Urothelium cell line (cell line): ENCODE results near the gene NF2.

Source experiments
- DNase-seq: peaks from one replicate; pipeline ENCODE4 v3.0.0; 2011; ENCODE audit warnings: low spot score, mixed read lengths
- FAIRE-seq: peaks from 2 replicates; lab custom pipeline; 2011; peaks lifted over from hg19 to GRCh38; lab: Jason Lieb, UNC

The NF2 gene

GRCh38 chr22:29697853-29698598 is 94.6 kb downstream of the NF2 start:
- FAIRE-seq (peak; percentile 53), DNase-seq (no peak)

- DNase-seq (no peak), FAIRE-seq (no peak)
These were observed 96.9 kb downstream of the NF2 start for GRCh38 chr22:29700206-29700899.

GRCh38 chr22:29700900-29701154 is 97.4 kb downstream of the NF2 start:
- FAIRE-seq (no peak), DNase-seq (no peak)

GRCh38 chr22:29701155-29701999 is 97.9 kb downstream of the NF2 start:
- peak; percentile 13 for FAIRE-seq
- DNase-seq = peak; percentile 48

- no peak for DNase-seq
These were observed 98.8 kb downstream of the NF2 start for GRCh38 chr22:29702000-29702930.

GRCh38 chr22:29702931-29703501 is 99.6 kb downstream of the NF2 start:
- FAIRE-seq (no peak), DNase-seq (no peak)

More at GRCh38 chr22:29702000-29702930, 98.8 kb downstream of the NF2 start:
- no peak for FAIRE-seq

GRCh38 chr22:29703569-29704195 is 100.2 kb downstream of the NF2 start:
- FAIRE-seq = no peak
- DNase-seq = no peak

- peak; percentile 68 for FAIRE-seq
- peak; percentile 66 for DNase-seq
These were observed 101.3 kb downstream of the NF2 start for GRCh38 chr22:29704528-29705285.

- DNase-seq = no peak
- no peak for FAIRE-seq
These were observed 102.2 kb downstream of the NF2 start for GRCh38 chr22:29705651-29706050.

GRCh38 chr22:29706486-29706885 is 103.1 kb downstream of the NF2 start:
- no peak for DNase-seq
- no peak for FAIRE-seq

GRCh38 chr22:29707010-29707409 is 103.6 kb downstream of the NF2 start:
- DNase-seq = no peak
- peak; percentile 44 for FAIRE-seq

- DNase-seq (no peak), FAIRE-seq (no peak)
These were observed 104.0 kb downstream of the NF2 start for GRCh38 chr22:29707471-29707870.

- FAIRE-seq (no peak), DNase-seq (no peak)
These were observed 106.8 kb downstream of the NF2 start for GRCh38 chr22:29710193-29710592.

GRCh38 chr22:29710922-29711593 is 107.6 kb downstream of the NF2 start:
- FAIRE-seq (peak; percentile 88), DNase-seq (peak; percentile 77)

- no peak for DNase-seq
- no peak for FAIRE-seq
These were observed 108.7 kb downstream of the NF2 start for GRCh38 chr22:29712119-29712518.

GRCh38 chr22:29713156-29713727 is 109.8 kb downstream of the NF2 start:
- FAIRE-seq = no peak
- no peak for DNase-seq

- DNase-seq (no peak), FAIRE-seq (no peak)
These were observed 111.8 kb downstream of the NF2 start for GRCh38 chr22:29715240-29715639.

- FAIRE-seq = no peak
- no peak for DNase-seq
These were observed 112.3 kb downstream of the NF2 start for GRCh38 chr22:29715705-29716104.
